GM12872 (cell line): Measurements from ENCODE around the gene IPP.

Experiments
- TF ChIP-seq, protein P1 (sequence below): IDR thresholded peaks from 3 replicates; pipeline ENCODE4 v1.5.1; 2011; ENCODE audit warnings: low read depth, mild to moderate bottlenecking, low read length, moderate library complexity; ENCODE audit not compliant: insufficient read depth

Gene IPP

DNA sequence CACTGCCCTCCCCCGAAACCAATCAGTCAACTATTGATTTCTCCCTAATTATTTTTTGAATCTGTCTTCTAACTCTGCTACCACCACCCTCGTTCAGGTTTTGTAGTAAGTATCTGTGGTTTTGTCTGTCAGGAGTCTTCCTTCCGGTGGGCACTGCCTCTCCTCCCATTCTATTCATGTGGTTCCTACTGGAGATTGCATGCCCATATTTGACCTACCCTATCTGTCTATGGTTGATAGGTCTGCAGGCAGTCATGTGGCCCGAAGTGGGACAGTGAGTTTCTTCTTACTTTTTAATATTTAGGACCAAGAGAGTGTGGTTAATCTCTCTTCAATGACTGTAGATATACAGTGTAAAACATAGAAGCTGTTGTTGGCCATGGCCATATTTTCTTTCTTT, 35.1 kb upstream of the IPP start:
- TF ChIP-seq, protein P1, sequence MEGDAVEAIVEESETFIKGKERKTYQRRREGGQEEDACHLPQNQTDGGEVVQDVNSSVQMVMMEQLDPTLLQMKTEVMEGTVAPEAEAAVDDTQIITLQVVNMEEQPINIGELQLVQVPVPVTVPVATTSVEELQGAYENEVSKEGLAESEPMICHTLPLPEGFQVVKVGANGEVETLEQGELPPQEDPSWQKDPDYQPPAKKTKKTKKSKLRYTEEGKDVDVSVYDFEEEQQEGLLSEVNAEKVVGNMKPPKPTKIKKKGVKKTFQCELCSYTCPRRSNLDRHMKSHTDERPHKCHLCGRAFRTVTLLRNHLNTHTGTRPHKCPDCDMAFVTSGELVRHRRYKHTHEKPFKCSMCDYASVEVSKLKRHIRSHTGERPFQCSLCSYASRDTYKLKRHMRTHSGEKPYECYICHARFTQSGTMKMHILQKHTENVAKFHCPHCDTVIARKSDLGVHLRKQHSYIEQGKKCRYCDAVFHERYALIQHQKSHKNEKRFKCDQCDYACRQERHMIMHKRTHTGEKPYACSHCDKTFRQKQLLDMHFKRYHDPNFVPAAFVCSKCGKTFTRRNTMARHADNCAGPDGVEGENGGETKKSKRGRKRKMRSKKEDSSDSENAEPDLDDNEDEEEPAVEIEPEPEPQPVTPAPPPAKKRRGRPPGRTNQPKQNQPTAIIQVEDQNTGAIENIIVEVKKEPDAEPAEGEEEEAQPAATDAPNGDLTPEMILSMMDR: no peak

DNA sequence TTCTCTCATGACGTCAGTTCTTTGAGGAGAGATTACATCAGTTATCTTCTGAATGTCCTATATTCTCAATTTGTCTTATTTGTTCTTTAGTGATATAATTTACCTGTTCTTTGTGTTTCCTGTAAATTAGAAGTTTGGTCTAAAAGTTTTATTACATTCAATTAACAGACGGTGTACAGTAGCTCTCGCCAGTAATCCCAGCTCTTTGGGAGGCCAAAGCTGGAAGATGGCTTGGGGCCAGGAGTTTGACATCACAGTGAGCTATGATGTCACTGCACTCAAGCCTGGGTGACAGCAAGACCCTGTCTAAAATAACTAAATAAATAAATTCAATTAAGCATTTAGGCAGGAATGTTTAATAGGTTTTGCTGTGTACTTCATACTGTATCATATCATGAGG, 25.3 kb upstream of the IPP start:
- TF ChIP-seq, protein P1: no peak

DNA sequence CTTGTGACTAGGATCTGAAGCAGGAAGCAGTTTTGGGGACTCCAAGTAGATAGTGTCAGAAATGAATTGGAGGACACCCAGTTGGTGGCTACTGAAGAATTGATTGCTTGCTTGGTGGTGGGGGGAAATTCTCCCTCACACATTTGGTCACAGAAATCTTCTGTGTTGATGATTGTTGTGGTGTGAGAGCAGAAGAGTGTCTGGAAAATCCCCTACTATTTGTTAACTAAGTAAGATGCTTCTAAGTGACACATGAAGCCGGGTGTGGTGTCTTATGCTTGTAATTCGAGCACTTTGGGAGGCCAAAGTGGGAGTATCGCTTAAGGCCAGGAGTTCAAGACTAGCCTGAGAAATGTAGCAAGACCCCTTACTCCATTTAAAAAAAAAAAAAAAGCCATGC, 22.5 kb upstream of the IPP start:
- TF ChIP-seq, protein P1: no peak

DNA sequence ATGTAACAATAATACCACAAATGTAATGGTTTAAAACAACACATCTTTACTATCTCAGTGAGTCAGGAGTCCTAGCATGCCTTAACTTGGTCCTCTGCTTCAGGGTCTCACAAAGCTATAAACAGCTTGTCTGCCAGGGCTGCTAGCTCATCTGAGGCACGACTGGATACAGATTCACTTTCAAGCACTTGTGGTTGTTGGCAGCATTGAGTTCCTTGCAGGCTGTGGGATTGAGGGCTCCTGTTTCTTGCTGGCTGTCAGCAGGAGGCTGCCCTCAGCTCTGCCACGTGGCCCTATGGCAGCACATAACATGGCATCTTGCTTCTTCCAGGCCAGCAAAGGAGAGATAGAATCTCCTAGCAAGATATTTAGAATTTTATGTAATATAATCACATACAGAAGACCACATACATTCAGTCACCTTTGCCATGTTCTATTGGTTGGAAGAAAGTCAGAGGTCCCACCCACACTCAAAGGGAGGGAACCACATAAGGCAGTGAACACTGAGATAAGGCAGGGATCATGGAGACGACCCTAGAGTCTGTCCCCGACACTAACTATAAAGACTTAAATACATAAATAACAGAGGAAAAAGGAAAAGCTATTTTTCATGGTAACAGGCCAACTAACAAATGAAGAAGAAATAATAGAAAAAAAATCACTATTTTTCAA, 18.9 kb upstream of the IPP start:
- TF ChIP-seq, protein P1: no peak

DNA sequence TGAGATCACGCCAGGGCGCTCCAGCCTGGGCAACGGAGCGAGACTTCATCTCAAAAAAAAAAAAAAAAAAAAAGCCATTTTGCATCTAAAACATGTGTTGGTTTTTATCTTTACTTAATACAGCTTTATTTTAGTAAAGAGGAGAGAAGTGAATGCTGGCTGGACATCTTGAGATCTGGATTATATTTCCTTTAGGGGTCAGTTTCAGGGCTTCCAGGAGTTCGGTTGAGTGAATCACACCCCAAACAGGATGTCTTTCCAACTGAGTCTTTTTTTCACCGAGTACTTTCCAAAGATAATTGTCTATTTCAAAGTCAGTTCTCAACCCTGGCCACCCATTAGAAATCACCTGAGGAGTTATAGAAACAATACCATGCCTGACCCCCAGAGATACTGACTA, 16.6 kb upstream of the IPP start:
- TF ChIP-seq, protein P1: no peak

DNA sequence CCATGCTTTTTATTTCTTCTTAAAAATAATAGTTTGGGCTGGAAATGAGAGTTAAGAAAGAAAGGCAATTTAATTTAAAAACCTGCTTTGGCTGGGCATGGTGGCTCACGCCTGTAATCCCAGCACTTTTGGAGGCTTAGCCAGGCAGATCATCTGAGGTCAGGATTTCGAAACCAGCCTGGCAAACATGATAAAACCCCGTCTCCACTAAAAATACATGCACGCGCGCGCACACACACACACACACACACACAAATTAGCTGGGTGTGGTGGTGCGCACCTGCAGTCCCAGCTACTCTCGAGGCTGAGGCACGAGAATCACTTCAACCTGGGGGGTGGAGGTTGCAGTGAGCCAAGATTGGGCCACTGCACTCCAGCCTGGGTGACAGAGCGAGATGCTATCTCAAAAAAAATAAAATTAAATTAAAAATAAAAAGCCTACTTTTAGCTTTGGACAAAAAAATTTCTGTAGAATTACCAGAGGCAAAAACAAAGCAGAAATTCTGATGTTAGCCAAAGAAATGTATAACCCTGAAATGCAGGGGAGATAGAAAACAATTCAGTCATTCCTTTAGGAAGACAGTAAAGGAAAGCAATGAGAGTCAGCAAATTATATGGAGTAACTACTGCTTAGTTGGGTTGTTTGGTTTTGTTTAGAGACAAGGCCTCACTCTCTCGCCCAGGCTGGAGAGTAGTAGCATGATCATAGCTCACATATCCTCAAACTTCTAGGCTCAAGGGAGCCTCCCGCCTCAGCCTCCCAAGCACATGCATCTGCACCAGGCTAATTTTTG, 15.7 kb upstream of the IPP start:
- TF ChIP-seq, protein P1: no peak

DNA sequence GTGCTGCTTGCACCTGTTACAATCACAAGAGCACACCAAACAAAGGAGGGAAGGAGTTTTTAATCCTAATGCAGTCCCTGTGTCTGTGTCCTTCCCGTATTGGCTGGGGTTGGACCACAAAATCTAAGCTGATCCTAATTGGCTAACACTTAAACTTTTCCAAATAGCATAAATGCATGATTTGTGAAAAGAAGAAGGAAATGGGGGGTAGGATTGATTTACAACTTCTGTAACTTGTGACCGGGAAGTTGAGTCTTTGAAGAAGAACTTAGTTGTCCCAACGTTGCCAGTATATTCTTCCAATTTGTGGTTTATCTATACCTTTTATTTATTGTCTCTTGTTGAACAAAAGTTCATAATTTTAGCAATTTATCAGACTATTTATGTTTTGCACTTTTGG, 11.8 kb upstream of the IPP start:
- TF ChIP-seq, protein P1: no peak
